Spinal cord (tissue), 10 donors: ENCODE results near the gene PADI3. TPM values are rescaled to one million over a fixed set of nuclear protein-coding genes. Genes with fewer than 3 reads are reported as not detected.

ENCODE experiments used
- DNase-seq, 6 donors: peaks; one replicate each; pipeline versions ENCODE4 v3.0.0 to v3.0.0-alpha.2; 2013 to 2015; ENCODE audit warnings: low spot score in 6 of 6, low read depth in 4 of 6
- H3K27ac ChIP-seq: one replicate; pipeline ENCODE4 v1.5.1; 2013; ENCODE audit warnings: low read depth, low read length, control low read depth
- H3K27me3 ChIP-seq: one replicate; pipeline ENCODE4 v1.6.1; 2013; ENCODE audit warnings: low read length; ENCODE audit not compliant: control insufficient read depth, insufficient read depth
- H3K36me3 ChIP-seq: one replicate; pipeline ENCODE4 v1.6.1; 2013; ENCODE audit warnings: low read length; ENCODE audit not compliant: control insufficient read depth, insufficient read depth
- H3K4me1 ChIP-seq: one replicate; pipeline ENCODE4 v1.6.1; 2013; ENCODE audit warnings: low read length; ENCODE audit not compliant: control insufficient read depth, insufficient read depth
- H3K4me3 ChIP-seq: one replicate; pipeline ENCODE4 v1.5.1; 2013; ENCODE audit warnings: low read depth, low read length, control low read depth
- H3K9me3 ChIP-seq: one replicate; pipeline ENCODE4 v1.6.1; 2013; ENCODE audit warnings: low read length; ENCODE audit not compliant: control insufficient read depth, insufficient read depth
- WGBS: methylation state at CpG from one replicate; pipeline ENCODE4 v1.1.5; 2013; ENCODE audit warnings: missing lambda C conversion rate; ENCODE audit not compliant: insufficient coverage; 5-methylcytosine and 5-hydroxymethylcytosine counted together
- polyA plus RNA-seq, 2 donors: library from polyadenylated mRNA; unstranded; fragments of 120-200 nt; gene quantifications; one replicate each; pipeline ENCODE4 v1.2.1, GENCODE V29; 2013; ENCODE audit not compliant: insufficient read length in 2 of 2
- total RNA-seq, 2 donors: library from RNA; depleted of rRNA in 1 of 2; stranded (reverse); fragments of 120-200 nt in 1 of 2; fragments of >200 nt in 1 of 2; gene quantifications; one replicate each; pipeline versions ENCODE4 v1.2.3 to v1.2.4, GENCODE V29; 2013 to 2014
- donor health status: healthy.

Gene PADI3
- total and polyA plus RNA-seq, 4 donors, result not detected

GRCh38 chr1:17250601-17251000 is 1.7 kb downstream of the PADI3 start:
- Histone ChIP-seq H3K4me1 (peaks cover 6% of the 10 kb centered on the region), H3K4me3 (no peak overlapping the region), H3K36me3 (no peaks in the 10 kb centered on the region), H3K9me3 (no peaks in the 10 kb centered on the region), H3K27me3 (no peaks in the 10 kb centered on the region), H3K27ac (no peak overlapping the region)
- WGBS, result 62% methylated on average over 5 of the region's 7 CpGs
- DNase-seq, result no peak

DNA sequence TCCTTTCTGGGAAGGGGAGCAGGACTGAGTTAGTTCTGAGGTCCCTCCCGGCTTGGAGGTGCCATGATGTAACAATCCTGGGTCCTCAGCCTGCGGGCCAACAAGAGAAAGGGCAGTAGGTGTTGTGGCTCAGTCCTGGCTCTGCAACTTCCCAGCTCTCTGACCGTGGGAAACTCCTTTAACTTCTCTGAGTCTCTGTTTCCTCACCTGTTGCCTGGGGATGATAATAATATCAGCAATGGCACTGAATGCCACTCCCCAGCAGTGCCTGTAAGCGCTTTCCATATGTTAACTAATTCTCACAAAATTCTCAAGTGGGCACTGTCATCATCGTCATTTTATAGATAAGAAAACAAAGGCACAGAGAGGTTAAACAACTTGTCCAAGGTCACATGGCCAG is 2.3 kb downstream of the PADI3 start:
- Histone ChIP-seq H3K9me3 (no peaks in the 10 kb centered on the region), H3K27ac (no peak overlapping the region), H3K4me1 (no peaks in the 10 kb centered on the region), H3K4me3 (no peak overlapping the region), H3K27me3 (no peaks in the 10 kb centered on the region), H3K36me3 (no peaks in the 10 kb centered on the region)
- no peak for DNase-seq
- 100% methylated on average over 1 of the region's 5 CpGs for WGBS

- 57% methylated on average over 3 of the region's 3 CpGs for WGBS
- Histone ChIP-seq H3K4me3 (no peak overlapping the region), H3K4me1 (no peaks in the 10 kb centered on the region), H3K27ac (no peak overlapping the region), H3K36me3 (no peaks in the 10 kb centered on the region), H3K27me3 (no peaks in the 10 kb centered on the region), H3K9me3 (no peaks in the 10 kb centered on the region)
- DNase-seq, result no peak
Observed at GRCh38 chr1:17251701-17252376, 2.9 kb downstream of the PADI3 start.

GRCh38 chr1:17255336-17255735 is 6.4 kb downstream of the PADI3 start:
- Histone ChIP-seq H3K27ac (no peak overlapping the region), H3K4me3 (no peak overlapping the region), H3K36me3 (no peaks in the 10 kb centered on the region), H3K4me1 (no peaks in the 10 kb centered on the region), H3K27me3 (no peaks in the 10 kb centered on the region), H3K9me3 (no peaks in the 10 kb centered on the region)
- DNase-seq, result no peak
- 84% methylated on average over 5 of the region's 5 CpGs for WGBS

DNA sequence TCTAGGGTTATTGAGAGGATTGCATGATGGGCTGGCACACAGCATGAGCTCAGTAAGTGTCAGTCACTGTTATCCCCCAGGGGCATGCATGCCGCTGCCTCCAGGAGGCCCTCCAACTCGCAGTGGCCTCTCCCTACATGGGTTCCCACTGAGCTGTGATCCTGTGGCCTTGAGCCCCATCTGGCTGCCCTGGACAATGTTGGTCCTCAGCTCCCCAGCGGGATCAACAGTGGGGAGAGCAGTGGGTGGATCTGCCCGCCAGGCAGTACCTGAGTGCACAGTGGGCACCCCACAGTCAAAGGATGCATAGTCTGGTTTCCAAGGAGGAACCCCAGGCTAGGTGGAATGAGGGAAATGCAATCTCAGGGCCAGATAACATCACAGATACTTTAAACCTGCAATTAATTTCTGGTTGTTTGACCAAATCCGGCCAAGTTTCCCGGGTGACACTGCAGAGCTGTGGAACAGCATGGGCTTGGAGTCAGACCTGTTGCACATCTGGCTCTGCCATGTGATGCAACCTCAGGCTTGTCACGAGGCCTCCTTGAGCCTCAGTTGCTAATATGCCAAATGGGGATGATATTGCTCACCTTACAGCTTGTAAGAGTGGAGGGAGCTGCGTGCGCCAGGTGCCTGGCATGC is 9.3 kb downstream of the PADI3 start:
- Histone ChIP-seq H3K27me3 (no peaks in the 10 kb centered on the region), H3K9me3 (peaks cover under 1% of the 10 kb centered on the region)
- 71% methylated on average over 6 of the region's 9 CpGs for WGBS

DNA sequence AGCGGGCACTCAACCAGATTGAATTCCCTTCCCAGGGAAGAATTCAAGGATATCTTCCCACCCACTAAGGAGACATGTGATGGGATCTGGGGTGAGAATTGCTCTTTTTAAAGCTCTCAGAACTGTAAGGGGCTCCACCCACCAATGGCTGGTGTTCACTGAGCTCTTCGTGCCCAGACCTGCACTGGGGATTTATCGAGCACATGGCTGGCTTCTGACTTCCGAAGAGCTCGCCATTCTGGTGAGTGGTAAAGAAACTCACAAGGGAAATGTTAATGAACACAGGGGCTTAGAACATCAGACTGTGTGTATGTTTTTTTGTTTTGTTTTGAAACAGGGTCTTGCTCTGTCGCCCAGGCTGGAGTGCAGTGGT is 9.8 kb downstream of the PADI3 start:
- no peak overlapping the region for H3K4me3 ChIP-seq
- no peaks in the 10 kb centered on the region for H3K27me3 ChIP-seq
- peaks cover 2% of the 10 kb centered on the region for H3K9me3 ChIP-seq
- H3K36me3 ChIP-seq, result no peaks in the 10 kb centered on the region
- no peaks in the 10 kb centered on the region for H3K4me1 ChIP-seq
- WGBS, result 67% methylated on average over 4 of the region's 6 CpGs
- no peak overlapping the region for H3K27ac ChIP-seq
- no peak for DNase-seq

More for the DNA sequence above, 9.3 kb downstream of the PADI3 start:
- H3K27ac ChIP-seq, result no peak overlapping the region
- no peak for DNase-seq
- H3K4me1 ChIP-seq, result no peaks in the 10 kb centered on the region
- H3K36me3 ChIP-seq, result no peaks in the 10 kb centered on the region
- no peak overlapping the region for H3K4me3 ChIP-seq

GRCh38 chr1:17259233-17259873 is 10.5 kb downstream of the PADI3 start:
- no peak for DNase-seq
- WGBS, result 86% methylated on average over 16 of the region's 24 CpGs
- no peaks in the 10 kb centered on the region for H3K36me3 ChIP-seq
- H3K27ac ChIP-seq, result no peak overlapping the region
- H3K4me3 ChIP-seq, result no peak overlapping the region
- no peaks in the 10 kb centered on the region for H3K27me3 ChIP-seq
- H3K4me1 ChIP-seq, result no peaks in the 10 kb centered on the region
- peaks cover 2% of the 10 kb centered on the region for H3K9me3 ChIP-seq

DNA sequence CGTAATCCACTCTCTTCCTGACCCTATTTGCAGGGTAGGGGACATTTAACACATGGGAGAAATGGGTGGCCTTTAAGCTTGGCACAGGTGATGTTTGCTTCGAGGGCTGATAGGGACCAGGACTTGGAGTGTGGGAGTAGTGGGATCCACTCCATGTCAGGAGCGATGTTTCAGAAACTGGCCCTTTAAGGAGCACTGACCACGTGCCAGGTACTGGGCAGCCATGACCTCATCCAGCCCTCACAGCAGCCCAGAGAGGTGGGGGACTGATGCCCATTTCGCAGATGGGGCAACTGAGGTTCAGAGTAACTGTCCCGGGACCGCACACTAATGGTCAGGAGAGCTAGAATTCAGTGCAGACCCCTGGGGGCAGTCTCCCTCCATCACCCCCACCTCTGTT is 11.4 kb downstream of the PADI3 start:
- no peaks in the 10 kb centered on the region for H3K27me3 ChIP-seq
- DNase-seq, result no peak

GRCh38 chr1:17260738-17261137 is 11.8 kb downstream of the PADI3 start:
- Histone ChIP-seq H3K27me3 (no peaks in the 10 kb centered on the region), H3K36me3 (no peaks in the 10 kb centered on the region), H3K27ac (no peak overlapping the region), H3K9me3 (peaks cover 2% of the 10 kb centered on the region), H3K4me1 (no peaks in the 10 kb centered on the region), H3K4me3 (no peak overlapping the region)
- DNase-seq, result no peak
- WGBS, result 88% methylated on average over 2 of the region's 5 CpGs

More for the DNA sequence above, 11.4 kb downstream of the PADI3 start:
- Histone ChIP-seq H3K9me3 (peaks cover 2% of the 10 kb centered on the region), H3K36me3 (no peaks in the 10 kb centered on the region), H3K4me3 (no peak overlapping the region), H3K4me1 (no peaks in the 10 kb centered on the region), H3K27ac (no peak overlapping the region)
- WGBS, result 84% methylated on average over 6 of the region's 7 CpGs

GRCh38 chr1:17263936-17264335 is 15.0 kb downstream of the PADI3 start:
- peak in 1 of 6 donors; percentile 74 for DNase-seq
- Histone ChIP-seq H3K9me3 (peaks cover 2% of the 10 kb centered on the region), H3K36me3 (no peaks in the 10 kb centered on the region), H3K27ac (no peak overlapping the region), H3K27me3 (no peaks in the 10 kb centered on the region), H3K4me1 (no peaks in the 10 kb centered on the region), H3K4me3 (no peak overlapping the region)
